ENCODE results near the gene NELFE. TPM values are rescaled to one million over a fixed set of nuclear protein-coding genes. Genes with fewer than 3 reads are reported as not detected.
"Not testable (repeated sequence)": the region's sequence is repeated elsewhere in the genome, so short reads cannot be mapped to it uniquely, and the experiment has no call there.

Gene NELFE
- total RNA-seq, 1 donor from 2014 or later = 100 TPM

DNA sequence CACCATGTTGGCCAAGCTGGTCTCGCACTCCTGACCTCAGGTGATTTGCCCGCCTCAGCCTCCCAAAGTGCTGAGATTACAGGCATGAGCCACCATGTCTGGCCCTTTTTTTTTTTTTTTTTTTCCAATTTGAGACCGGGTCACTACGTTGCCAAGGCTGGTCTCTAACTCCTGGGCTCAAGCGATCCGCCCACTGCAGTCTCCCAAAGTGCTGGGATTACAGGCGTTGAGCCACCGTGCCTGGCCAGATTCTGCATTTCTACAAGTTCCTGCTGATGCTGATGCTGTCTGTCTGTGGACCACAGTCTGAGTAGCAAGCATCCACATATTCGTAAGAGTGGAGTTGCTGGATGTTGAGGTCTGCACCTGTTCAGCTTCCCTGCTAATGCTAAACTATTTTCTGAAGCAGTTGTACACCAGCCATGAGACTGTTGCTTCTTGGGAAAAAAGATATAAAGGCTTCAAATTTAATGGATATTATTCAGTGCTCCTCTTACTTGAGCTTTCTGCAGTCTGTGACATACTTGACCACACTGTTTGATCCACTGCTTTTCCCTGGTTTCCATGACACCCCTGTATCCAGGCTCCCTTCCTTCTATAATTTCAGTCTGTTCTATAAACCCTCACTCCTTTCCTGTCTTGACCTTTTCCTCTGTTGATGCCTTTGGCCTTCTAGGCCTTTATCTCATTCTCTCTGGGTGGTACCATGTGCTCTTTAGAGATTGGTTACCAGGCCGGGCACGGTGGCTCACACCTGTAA is 46.8 kb downstream of the NELFE start:
- Histone ChIP-seq H3K4me1 (peaks cover 5% of the 10 kb centered on the region), H3K36me3 (no peaks in the 10 kb centered on the region), H3K27me3 (no peaks in the 10 kb centered on the region), H3K4me3 (no peak overlapping the region), H3K27ac (peak overlapping the region; percentile 65), H3K9me3 (no peaks in the 10 kb centered on the region)
- TF ChIP-seq POLR2A (IDR thresholded peaks at IDR 0.05) (no peak), POLR2AphosphoS5 (IDR thresholded peaks at IDR 0.05; ENCODE audit: insufficient read depth in 1 of 2, low read depth in 1 of 2) (no peak)
- TF ChIP-seq, protein P1, sequence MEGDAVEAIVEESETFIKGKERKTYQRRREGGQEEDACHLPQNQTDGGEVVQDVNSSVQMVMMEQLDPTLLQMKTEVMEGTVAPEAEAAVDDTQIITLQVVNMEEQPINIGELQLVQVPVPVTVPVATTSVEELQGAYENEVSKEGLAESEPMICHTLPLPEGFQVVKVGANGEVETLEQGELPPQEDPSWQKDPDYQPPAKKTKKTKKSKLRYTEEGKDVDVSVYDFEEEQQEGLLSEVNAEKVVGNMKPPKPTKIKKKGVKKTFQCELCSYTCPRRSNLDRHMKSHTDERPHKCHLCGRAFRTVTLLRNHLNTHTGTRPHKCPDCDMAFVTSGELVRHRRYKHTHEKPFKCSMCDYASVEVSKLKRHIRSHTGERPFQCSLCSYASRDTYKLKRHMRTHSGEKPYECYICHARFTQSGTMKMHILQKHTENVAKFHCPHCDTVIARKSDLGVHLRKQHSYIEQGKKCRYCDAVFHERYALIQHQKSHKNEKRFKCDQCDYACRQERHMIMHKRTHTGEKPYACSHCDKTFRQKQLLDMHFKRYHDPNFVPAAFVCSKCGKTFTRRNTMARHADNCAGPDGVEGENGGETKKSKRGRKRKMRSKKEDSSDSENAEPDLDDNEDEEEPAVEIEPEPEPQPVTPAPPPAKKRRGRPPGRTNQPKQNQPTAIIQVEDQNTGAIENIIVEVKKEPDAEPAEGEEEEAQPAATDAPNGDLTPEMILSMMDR (IDR thresholded peaks at IDR 0.05) = no peak
- DNase-seq (ENCODE audit: extremely low spot score in 2 of 2) = no peak
- intact Hi-C loops (cut with DNase I) = no loop called here

DNA sequence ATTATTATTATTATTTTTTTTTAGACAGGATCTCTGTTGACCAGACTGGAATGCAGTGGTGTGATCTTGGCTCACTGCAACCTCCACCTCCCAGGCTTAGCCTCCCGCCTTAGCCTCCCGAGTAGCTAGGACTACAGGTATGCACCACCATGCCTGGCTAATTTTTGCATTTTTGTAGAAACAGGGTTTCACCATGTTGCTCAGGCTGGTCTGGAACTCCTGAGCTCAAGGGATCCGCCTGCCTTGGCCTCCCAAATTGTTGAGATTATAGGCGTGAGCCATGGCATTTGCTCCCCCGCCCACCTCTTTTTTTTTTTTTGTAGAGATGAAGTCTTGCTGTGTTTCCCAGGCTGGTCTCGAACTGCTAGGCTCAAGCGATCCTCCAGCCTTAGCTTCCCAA is 49.5 kb downstream of the NELFE start:
- H3K27ac ChIP-seq; H3K4me1 ChIP-seq; H3K27me3 ChIP-seq; intact Hi-C loops (cut with DNase I); H3K4me3 ChIP-seq; H3K36me3 ChIP-seq; DNase-seq (ENCODE audit: extremely low spot score in 2 of 2); H3K9me3 ChIP-seq: not testable (repeated sequence)

DNA sequence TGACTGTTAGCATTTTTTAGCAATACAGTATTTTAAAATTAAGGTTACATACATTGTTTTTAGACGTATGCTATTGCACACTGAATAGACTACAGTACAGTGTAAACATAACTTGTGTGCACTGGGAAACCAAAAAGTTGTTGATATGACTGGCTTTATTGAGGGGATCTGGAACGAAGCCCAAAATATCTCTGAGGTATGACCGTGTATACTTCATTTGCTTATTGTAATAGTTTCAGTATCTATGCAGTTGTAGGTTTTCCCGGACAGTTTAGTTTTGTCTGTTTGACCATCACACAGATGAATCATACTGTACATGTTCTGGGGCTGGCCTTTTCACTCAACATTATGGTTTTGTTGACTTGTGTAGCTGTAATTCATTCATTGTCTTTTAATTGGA is 50.0 kb downstream of the NELFE start:
- Histone ChIP-seq H3K27ac (no peak overlapping the region), H3K27me3 (no peaks in the 10 kb centered on the region), H3K36me3 (no peaks in the 10 kb centered on the region), H3K4me3 (no peak overlapping the region), H3K9me3 (no peaks in the 10 kb centered on the region), H3K4me1 (peaks cover 5% of the 10 kb centered on the region)
- TF ChIP-seq POLR2AphosphoS5 (IDR thresholded peaks at IDR 0.05; ENCODE audit: insufficient read depth in 1 of 2, low read depth in 1 of 2) (no peak), POLR2A (IDR thresholded peaks at IDR 0.05) (no peak)
- TF ChIP-seq, protein P1 (IDR thresholded peaks at IDR 0.05) = no peak
- intact Hi-C loops (cut with DNase I) = no loop called here
- no peak for DNase-seq (ENCODE audit: extremely low spot score in 2 of 2)

DNA sequence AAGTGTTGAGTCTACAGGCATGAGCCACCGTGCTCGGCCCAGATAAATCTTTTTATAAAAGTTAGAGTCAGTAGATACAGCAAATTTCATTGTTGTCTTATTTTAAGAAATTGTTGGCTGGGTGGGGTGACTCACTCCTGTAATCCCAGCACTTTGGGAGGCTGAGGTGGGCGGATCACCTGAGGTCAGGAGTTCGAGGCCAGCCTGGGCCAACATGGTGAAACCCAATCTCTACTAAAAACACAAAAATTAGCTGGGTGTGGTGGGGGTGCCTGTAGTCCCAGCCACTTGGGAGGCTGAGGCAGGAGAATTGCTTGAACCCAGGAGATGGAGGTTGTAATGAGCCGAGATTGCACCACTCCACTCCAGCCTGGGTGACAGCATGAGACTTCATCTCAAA is 50.5 kb downstream of the NELFE start:
- DNase-seq (ENCODE audit: extremely low spot score in 2 of 2); H3K36me3 ChIP-seq; intact Hi-C loops (cut with DNase I); H3K4me1 ChIP-seq; H3K9me3 ChIP-seq; H3K27me3 ChIP-seq; H3K4me3 ChIP-seq: not testable (repeated sequence)
- peak overlapping the region; percentile 11 for H3K27ac ChIP-seq

DNA sequence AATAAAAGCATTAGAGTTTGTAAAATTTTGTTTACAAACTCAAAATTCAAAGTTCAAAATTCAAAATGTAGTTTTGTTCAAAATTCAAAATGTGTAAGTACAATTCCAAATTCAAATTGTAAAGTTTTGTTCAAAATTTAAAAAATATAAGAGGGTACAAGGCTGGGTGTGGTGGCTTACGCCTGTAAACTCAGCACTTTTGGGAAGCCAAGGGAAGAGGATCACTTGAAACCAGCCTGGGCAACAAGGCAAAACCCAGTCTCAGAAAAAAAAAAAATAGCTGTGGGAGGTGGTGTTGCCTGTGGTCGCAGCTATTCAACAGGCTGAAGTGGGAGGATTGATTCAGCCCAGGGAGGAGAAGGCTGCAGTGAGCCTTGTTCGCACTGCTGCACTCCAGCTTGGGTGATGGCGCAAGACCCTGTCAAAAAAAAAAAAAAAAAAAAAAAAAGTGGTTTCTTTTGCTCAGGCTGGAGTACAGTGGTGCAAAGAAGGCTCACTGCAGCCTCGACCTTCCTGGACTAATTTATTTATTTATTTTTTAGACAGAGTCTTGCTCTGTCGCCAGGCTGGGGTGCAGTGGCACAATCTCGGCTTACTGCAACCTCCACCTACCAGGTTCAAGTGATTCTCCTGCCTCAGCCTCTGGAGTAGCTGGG is 51.5 kb downstream of the NELFE start:
- H3K36me3 ChIP-seq = no peaks in the 10 kb centered on the region
- intact Hi-C loops (cut with DNase I) = no loop called here
- peak overlapping the region; percentile 11 for H3K27ac ChIP-seq
- H3K9me3 ChIP-seq = no peaks in the 10 kb centered on the region
- H3K27me3 ChIP-seq = no peaks in the 10 kb centered on the region
- no peak for DNase-seq (ENCODE audit: extremely low spot score in 2 of 2)
- H3K4me3 ChIP-seq = no peak overlapping the region
- TF ChIP-seq POLR2A (IDR thresholded peaks at IDR 0.05) = no peak
- no peak for TF ChIP-seq POLR2AphosphoS5 (IDR thresholded peaks at IDR 0.05; ENCODE audit: insufficient read depth in 1 of 2, low read depth in 1 of 2)
- TF ChIP-seq, protein P1 (IDR thresholded peaks at IDR 0.05) = no peak
- peaks cover 13% of the 10 kb centered on the region for H3K4me1 ChIP-seq

DNA sequence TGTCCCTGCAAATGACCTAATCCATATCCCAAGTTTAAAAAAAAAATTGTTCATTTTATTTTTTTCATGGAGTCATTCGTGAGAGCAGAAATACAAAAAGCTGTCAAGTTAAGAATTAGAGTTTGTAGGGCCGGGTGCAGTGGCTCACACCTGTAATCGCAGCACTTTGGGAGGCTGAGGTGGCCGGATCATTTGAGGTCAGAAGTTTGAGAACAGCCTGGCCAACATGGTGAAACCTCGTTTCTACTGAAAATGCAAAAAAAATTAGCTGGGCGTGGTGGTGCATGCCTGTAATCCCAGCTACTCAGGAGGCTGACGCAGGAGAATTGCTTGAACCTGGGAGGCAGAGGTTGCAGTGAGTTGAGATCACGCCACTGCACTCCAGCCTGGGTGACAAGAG is 52.0 kb downstream of the NELFE start:
- H3K4me3 ChIP-seq; H3K27me3 ChIP-seq; DNase-seq (ENCODE audit: extremely low spot score in 2 of 2); H3K9me3 ChIP-seq; H3K36me3 ChIP-seq; H3K27ac ChIP-seq; intact Hi-C loops (cut with DNase I): not testable (repeated sequence)
- H3K4me1 ChIP-seq = peaks cover 13% of the 10 kb centered on the region

Measured in vagina (tissue), 2 donors.